H9 (cell line): ENCODE data around the gene SSPN. TPM values are rescaled to one million over a fixed set of nuclear protein-coding genes. Genes with fewer than 3 reads are reported as not detected.

Experiments
- DNase-seq: peaks from one replicate; pipeline ENCODE4 v3.0.0-alpha.2; 2017
- H2AFZ ChIP-seq: one replicate; pipeline ENCODE4 v1.6.1; 2013; ENCODE audit warnings: mild to moderate bottlenecking, low read length, control low read depth, moderate library complexity
- H2AK5ac ChIP-seq: 2 replicates; pipeline ENCODE4 v1.6.1; 2013; ENCODE audit warnings: low read length, control low read depth, mixed read lengths; ENCODE audit not compliant: insufficient read length
- H2BK120ac ChIP-seq: one replicate; pipeline ENCODE4 v1.6.1; 2013; ENCODE audit warnings: low read depth, mild to moderate bottlenecking, low read length, control low read depth, inconsistent platforms; ENCODE audit not compliant: poor library complexity, severe bottlenecking
- H2BK12ac ChIP-seq: 2 replicates; pipeline ENCODE4 v1.6.1; 2013; ENCODE audit warnings: low read length, control low read depth, mixed read lengths, low read depth; ENCODE audit not compliant: insufficient read length
- H2BK15ac ChIP-seq: 2 replicates; pipeline ENCODE4 v1.6.1; 2013; ENCODE audit warnings: low read depth, low read length, control low read depth
- H2BK20ac ChIP-seq: one replicate; pipeline ENCODE4 v1.6.1; 2013; ENCODE audit warnings: low read depth, mild to moderate bottlenecking, low read length, control low read depth, inconsistent platforms; ENCODE audit not compliant: poor library complexity, severe bottlenecking
- H2BK5ac ChIP-seq: 2 replicates; pipeline ENCODE4 v1.6.1; 2013; ENCODE audit warnings: low read length, control low read depth, mixed read lengths; ENCODE audit not compliant: insufficient read length
- H3K14ac ChIP-seq: 2 replicates; pipeline ENCODE4 v1.6.1; 2013; ENCODE audit warnings: low read length, control low read depth; ENCODE audit not compliant: insufficient read depth
- H3K18ac ChIP-seq: 2 replicates; pipeline ENCODE4 v1.6.1; 2013; ENCODE audit warnings: low read depth, mild to moderate bottlenecking, mixed read lengths, low read length, control low read depth; ENCODE audit not compliant: insufficient read length
- H3K23ac ChIP-seq: 2 replicates; pipeline ENCODE4 v1.6.1; 2013; ENCODE audit warnings: low read length, control low read depth, mixed read lengths, low read depth; ENCODE audit not compliant: insufficient read length
- H3K23me2 ChIP-seq: 2 replicates; pipeline ENCODE4 v1.6.1; 2013; ENCODE audit warnings: low read depth, mild to moderate bottlenecking, mixed read lengths, low read length, control low read depth; ENCODE audit not compliant: insufficient read length, poor library complexity, severe bottlenecking
- H3K27ac ChIP-seq: 2 replicates; pipeline ENCODE4 v1.5.1; 2013; ENCODE audit warnings: low read length, control low read depth, mixed read lengths, low read depth; ENCODE audit not compliant: insufficient read length
- H3K27me3 ChIP-seq: 2 replicates; pipeline ENCODE4 v1.6.1; 2013; ENCODE audit warnings: low read length, control low read depth, inconsistent platforms; ENCODE audit not compliant: insufficient read depth
- H3K4ac ChIP-seq: 2 replicates; pipeline ENCODE4 v1.6.1; 2013; ENCODE audit warnings: low read depth, mild to moderate bottlenecking, control low read depth, inconsistent platforms, low read length, moderate library complexity
- H3K4me1 ChIP-seq: 2 replicates; pipeline ENCODE4 v1.6.1; 2013; ENCODE audit warnings: low read length, control low read depth, inconsistent platforms; ENCODE audit not compliant: insufficient read depth
- H3K4me2 ChIP-seq: 2 replicates; pipeline ENCODE4 v1.6.1; 2013; ENCODE audit warnings: low read length, control low read depth, mixed read lengths; ENCODE audit not compliant: insufficient read length, insufficient read depth
- H3K56ac ChIP-seq: 2 replicates; pipeline ENCODE4 v1.6.1; 2013; ENCODE audit warnings: low read depth, mild to moderate bottlenecking, mixed read lengths, low read length, control low read depth; ENCODE audit not compliant: insufficient read length
- H3K79me1 ChIP-seq: 2 replicates; pipeline ENCODE4 v1.6.1; 2013; ENCODE audit warnings: low read depth, mild to moderate bottlenecking, moderate library complexity, low read length, control low read depth, inconsistent platforms; ENCODE audit not compliant: insufficient read depth, poor library complexity, severe bottlenecking
- H3K79me2 ChIP-seq: 2 replicates; pipeline ENCODE4 v1.6.1; 2013; ENCODE audit warnings: low read length, control low read depth, inconsistent platforms; ENCODE audit not compliant: insufficient read depth
- H3K9ac ChIP-seq: 2 replicates; pipeline ENCODE4 v1.6.1; 2013; ENCODE audit warnings: low read length, control low read depth, mixed read lengths; ENCODE audit not compliant: insufficient read length; ENCODE audit errors: extremely low read depth
- H3K9me3 ChIP-seq: one replicate; pipeline ENCODE4 v1.6.1; 2013; ENCODE audit warnings: low read depth, low read length, inconsistent platforms; ENCODE audit not compliant: control insufficient read depth
- H3T11ph ChIP-seq: one replicate; pipeline ENCODE4 v1.6.1; 2013; ENCODE audit warnings: mild to moderate bottlenecking, low read length, control low read depth, inconsistent platforms
- H4K20me1 ChIP-seq: one replicate; pipeline ENCODE4 v1.6.1; 2013; ENCODE audit not compliant: control insufficient read depth, insufficient read length, insufficient read depth
- H4K5ac ChIP-seq: 2 replicates; pipeline ENCODE4 v1.6.1; 2013; ENCODE audit warnings: low read depth, mild to moderate bottlenecking, mixed read lengths, low read length, control low read depth; ENCODE audit not compliant: insufficient read length
- H4K8ac ChIP-seq: replicated peaks from 2 replicates; pipeline ENCODE4 v1.6.1; 2013; ENCODE audit warnings: low read length, control low read depth, mixed read lengths, low read depth; ENCODE audit not compliant: insufficient read length
- H4K91ac ChIP-seq: 2 replicates; pipeline ENCODE4 v1.6.1; 2013; ENCODE audit warnings: low read depth, mild to moderate bottlenecking, moderate library complexity, mixed read lengths, low read length, control low read depth; ENCODE audit not compliant: insufficient read length
- H3K27ac Mint-ChIP-seq, 3 experiments: 2 replicates in 2 of 3; 3 replicates in 1 of 3; pipeline ENCODE4 v1.8.0; 2020 to 2021; ENCODE audit warnings: mixed read lengths in 3 of 3, mild to moderate bottlenecking in 1 of 3, moderate library complexity in 1 of 3
- H3K27me3 Mint-ChIP-seq: 2 replicates; pipeline ENCODE4 v1.8.0; 2021; ENCODE audit warnings: low read depth, mild to moderate bottlenecking, moderate library complexity, mixed read lengths
- H3K36me3 Mint-ChIP-seq, 3 experiments: 2 replicates in 2 of 3; 3 replicates in 1 of 3; pipeline ENCODE4 v1.8.0; 2020 to 2021; ENCODE audit warnings: low read depth in 3 of 3, mixed read lengths in 3 of 3; ENCODE audit not compliant: insufficient read depth in 1 of 3
- H3K4me1 Mint-ChIP-seq, 2 experiments: 2 replicates each; pipeline ENCODE4 v1.8.0; 2020; ENCODE audit warnings: mixed read lengths in 2 of 2
- H3K4me3 Mint-ChIP-seq, 2 experiments: 2 replicates in 1 of 2; 3 replicates in 1 of 2; pipeline ENCODE4 v1.8.0; 2020 to 2021; ENCODE audit warnings: mild to moderate bottlenecking in 2 of 2, mixed read lengths in 2 of 2, moderate library complexity in 1 of 2
- H3K9me3 Mint-ChIP-seq, 2 experiments: 2 replicates in 1 of 2; 3 replicates in 1 of 2; pipeline ENCODE4 v1.8.0; 2020; ENCODE audit warnings: mild to moderate bottlenecking in 2 of 2, mixed read lengths in 2 of 2, moderate library complexity in 1 of 2
- CTCF ChIP-seq: fragments of 200-600 bp; sonication (generic); conservative IDR thresholded peaks from 3 replicates; pipeline ENCODE4 v1.8.0; 2021; ENCODE audit warnings: antibody characterized with exemption, mild to moderate bottlenecking
- WGBS: extraction: QIAGEN DNeasy Blood & Tissue Kit; methylation state at CpG from one replicate; pipeline ENCODE4 v1.1.7; 2013; ENCODE audit warnings: missing lambda C conversion rate, low lambda C conversion rate, mixed read lengths; ENCODE audit not compliant: insufficient read length; ENCODE audit errors: extremely low coverage; 5-methylcytosine and 5-hydroxymethylcytosine counted together
- total RNA-seq: library from RNA; stranded (reverse); gene quantifications from 2 replicates; pipeline ENCODE4 v1.2.1, GENCODE V29; 2021

Gene SSPN
- total RNA-seq, 1 experiment from 2014 or later: 0.81 TPM

GRCh38 chr12:26164118-26164517, 31.3 kb upstream of the SSPN start:
- H3K27me3 Mint-ChIP-seq: peaks cover 5% of the 10 kb centered on the region; the same call in 1 of the 2 replicates
- Histone ChIP-seq H2BK12ac (no peak overlapping the region), H4K8ac (no peak overlapping the region), H4K91ac (no peak overlapping the region), H3K4ac (no peak overlapping the region), H3K79me2 (no peaks in the 10 kb centered on the region), H4K20me1 (no peaks in the 10 kb centered on the region), H2AFZ (no peak overlapping the region), H3K9ac (no peak overlapping the region), H3T11ph (no peak overlapping the region), H3K79me1 (no peaks in the 10 kb centered on the region), H2AK5ac (no peak overlapping the region), H3K4me2 (no peak overlapping the region), H3K27me3 (no peaks in the 10 kb centered on the region), H2BK15ac (no peak overlapping the region), H4K5ac (no peak overlapping the region), H3K18ac (no peak overlapping the region), H2BK120ac (no peak overlapping the region), H3K27ac (no peak overlapping the region), H3K4me1 (no peaks in the 10 kb centered on the region), H2BK5ac (no peak overlapping the region), H3K23me2 (no peaks in the 10 kb centered on the region), H2BK20ac (no peak overlapping the region), H3K56ac (no peak overlapping the region), H3K14ac (no peak overlapping the region), H3K23ac (no peak overlapping the region), H3K9me3 (no peaks in the 10 kb centered on the region)
- no peak for DNase-seq
- WGBS: no CpG with 5 or more reads among the region's 3 CpGs
- 0 out of 4 replicates have a peak, but pooled peaks cover 0 to 5% of the 10 kb centered on the region in 2 experiments for H3K4me1 Mint-ChIP-seq
- H3K4me3 Mint-ChIP-seq: no peak overlapping the region
- H3K9me3 Mint-ChIP-seq: no peaks in the 10 kb centered on the region
- TF ChIP-seq CTCF: no peak
- H3K27ac Mint-ChIP-seq: no peak overlapping the region
- no peaks in the 10 kb centered on the region for H3K36me3 Mint-ChIP-seq
